ENCODE data around the gene VEZT. TPM values are rescaled to one million over a fixed set of nuclear protein-coding genes. Genes with fewer than 3 reads are reported as not detected.
A peak's percentile ranks its signal among the peaks of the same experiment; 100 is the strongest.

VEZT gene
- total and polyA plus RNA-seq, 2 donors (not counting 1 experiment from before 2014, with no cell fraction given): 76.6 to 123 TPM

DNA sequence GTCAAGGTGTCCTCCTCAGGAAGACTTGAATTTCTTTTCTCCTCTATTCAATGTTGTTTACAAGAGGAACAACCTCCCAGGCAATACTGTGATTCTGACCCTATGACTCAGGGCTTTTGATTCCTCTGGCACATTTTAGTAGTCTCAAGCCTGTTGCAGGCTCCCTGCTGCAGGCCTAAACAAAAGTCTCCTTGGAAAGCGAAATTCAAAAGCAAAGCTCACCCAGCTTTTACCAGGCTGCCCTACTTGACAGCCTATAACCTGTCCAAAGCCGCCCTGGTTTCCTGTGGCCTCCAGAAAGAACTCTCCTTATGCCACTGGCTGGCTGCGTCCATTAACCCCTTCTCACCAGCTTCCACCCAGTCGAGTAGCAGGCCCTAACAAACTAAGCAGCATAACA is 11.9 kb upstream of the VEZT start:
- Histone ChIP-seq H3K79me2 (ENCODE audit: control insufficient read depth, insufficient read depth, low read length) (no peaks in the 10 kb centered on the region), H3K4me1 (ENCODE audit: control insufficient read depth, extremely low read depth, insufficient read depth, low read length) (peaks cover 22% of the 10 kb centered on the region), H2AFZ (ENCODE audit: low read length) (peak overlapping the region; percentile 68)

DNA sequence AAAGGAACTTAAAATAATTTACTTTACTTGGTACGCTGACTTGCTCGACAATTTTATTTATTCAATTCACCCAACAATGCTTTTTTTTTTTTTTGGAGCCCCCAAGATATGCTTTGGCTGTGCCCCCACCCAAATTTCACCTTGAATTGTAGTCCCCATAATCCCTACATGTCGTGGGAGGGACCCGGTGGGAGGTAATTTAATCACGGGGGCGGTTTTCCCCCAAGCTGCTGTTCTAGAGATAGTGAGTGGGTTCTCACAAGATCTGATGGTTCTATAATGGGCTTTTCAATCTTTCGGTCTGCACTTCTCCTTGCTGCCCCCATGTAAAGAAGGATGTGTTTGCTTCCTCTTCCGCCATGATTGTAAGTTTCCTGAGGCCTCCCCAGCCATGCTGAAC is 10.7 kb upstream of the VEZT start:
- Histone ChIP-seq H2AFZ (ENCODE audit: low read length) (no peak overlapping the region), H4K20me1 (ENCODE audit: control insufficient read depth, extremely low read depth, insufficient read depth, low read length) (no peaks in the 10 kb centered on the region), H3K4me3 (replicated peaks in 1 of 4; ENCODE audit: control extremely low read depth in 1 of 4, insufficient read depth in 1 of 4, low read depth in 3 of 4, low read length in 4 of 4) (no peak overlapping the region), H3K9ac (ENCODE audit: insufficient read depth, low read length) (no peak overlapping the region), H3K27me3 (ENCODE audit: control insufficient read depth, insufficient read depth, low read length) (no peaks in the 10 kb centered on the region), H3K4me1 (ENCODE audit: control insufficient read depth, extremely low read depth, insufficient read depth, low read length) (peaks cover 20% of the 10 kb centered on the region), H3K27ac (ENCODE audit: insufficient read depth, low read length) (no peak overlapping the region), H3K36me3 (ENCODE audit: control insufficient read depth, insufficient read depth, low read length) (no peaks in the 10 kb centered on the region), H3K9me3 (ENCODE audit: control insufficient read depth, insufficient read depth, low read depth, low read length) (no peaks in the 10 kb centered on the region), H3K79me2 (ENCODE audit: control insufficient read depth, insufficient read depth, low read length) (no peaks in the 10 kb centered on the region), H3K4me2 (ENCODE audit: extremely low read depth, insufficient read depth, low read length) (no peak overlapping the region)
- no peak for DNase-seq (ENCODE audit: low read depth in 2 of 2)
- TF ChIP-seq, protein P1, sequence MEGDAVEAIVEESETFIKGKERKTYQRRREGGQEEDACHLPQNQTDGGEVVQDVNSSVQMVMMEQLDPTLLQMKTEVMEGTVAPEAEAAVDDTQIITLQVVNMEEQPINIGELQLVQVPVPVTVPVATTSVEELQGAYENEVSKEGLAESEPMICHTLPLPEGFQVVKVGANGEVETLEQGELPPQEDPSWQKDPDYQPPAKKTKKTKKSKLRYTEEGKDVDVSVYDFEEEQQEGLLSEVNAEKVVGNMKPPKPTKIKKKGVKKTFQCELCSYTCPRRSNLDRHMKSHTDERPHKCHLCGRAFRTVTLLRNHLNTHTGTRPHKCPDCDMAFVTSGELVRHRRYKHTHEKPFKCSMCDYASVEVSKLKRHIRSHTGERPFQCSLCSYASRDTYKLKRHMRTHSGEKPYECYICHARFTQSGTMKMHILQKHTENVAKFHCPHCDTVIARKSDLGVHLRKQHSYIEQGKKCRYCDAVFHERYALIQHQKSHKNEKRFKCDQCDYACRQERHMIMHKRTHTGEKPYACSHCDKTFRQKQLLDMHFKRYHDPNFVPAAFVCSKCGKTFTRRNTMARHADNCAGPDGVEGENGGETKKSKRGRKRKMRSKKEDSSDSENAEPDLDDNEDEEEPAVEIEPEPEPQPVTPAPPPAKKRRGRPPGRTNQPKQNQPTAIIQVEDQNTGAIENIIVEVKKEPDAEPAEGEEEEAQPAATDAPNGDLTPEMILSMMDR (conservative IDR thresholded peaks at IDR 0.05 in 1 of 2, IDR thresholded peaks at IDR 0.05 in 1 of 2; ENCODE audit: low read depth in 1 of 2, low read length in 2 of 2): no peak
- TF ChIP-seq EZH2 (IDR thresholded peaks at IDR 0.05; ENCODE audit: low read length, missing control alignments): no peak

More for the DNA sequence above, 11.9 kb upstream of the VEZT start:
- DNase-seq (ENCODE audit: low read depth in 2 of 2): peak; percentile 87 to 89
- Histone ChIP-seq H3K4me3 (replicated peaks in 1 of 4; ENCODE audit: control extremely low read depth in 1 of 4, insufficient read depth in 1 of 4, low read depth in 3 of 4, low read length in 4 of 4) (no peak overlapping the region), H4K20me1 (ENCODE audit: control insufficient read depth, extremely low read depth, insufficient read depth, low read length) (no peaks in the 10 kb centered on the region), H3K27ac (ENCODE audit: insufficient read depth, low read length) (peak overlapping the region; percentile 57), H3K9me3 (ENCODE audit: control insufficient read depth, insufficient read depth, low read depth, low read length) (no peaks in the 10 kb centered on the region), H3K36me3 (ENCODE audit: control insufficient read depth, insufficient read depth, low read length) (no peaks in the 10 kb centered on the region), H3K9ac (ENCODE audit: insufficient read depth, low read length) (no peak overlapping the region), H3K27me3 (ENCODE audit: control insufficient read depth, insufficient read depth, low read length) (no peaks in the 10 kb centered on the region), H3K4me2 (ENCODE audit: extremely low read depth, insufficient read depth, low read length) (peak overlapping the region; percentile 49)
- TF ChIP-seq EZH2 (IDR thresholded peaks at IDR 0.05; ENCODE audit: low read length, missing control alignments): no peak
- TF ChIP-seq, protein P1 (conservative IDR thresholded peaks at IDR 0.05 in 1 of 2, IDR thresholded peaks at IDR 0.05 in 1 of 2; ENCODE audit: low read depth in 1 of 2, low read length in 2 of 2): no peak

DNA sequence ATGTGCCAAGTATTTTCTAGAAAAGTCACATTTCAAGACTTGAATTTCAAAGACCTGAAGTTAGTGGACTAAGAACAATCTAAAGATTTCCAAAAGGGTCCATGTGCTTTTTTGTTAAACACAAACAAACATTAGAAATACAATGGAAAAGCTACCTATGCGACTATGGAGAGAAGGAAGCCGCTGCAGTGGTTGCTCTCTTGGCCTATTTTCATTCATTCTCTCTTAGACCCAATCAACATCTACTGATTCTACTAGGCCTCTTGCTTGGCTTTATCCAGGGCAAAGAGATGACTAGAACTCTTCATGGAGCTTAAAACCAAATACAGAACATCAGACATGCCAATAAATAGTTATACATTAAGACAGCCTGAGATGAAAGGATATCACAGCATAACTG is 10.2 kb upstream of the VEZT start:
- no peak overlapping the region for H3K27ac ChIP-seq (ENCODE audit: insufficient read depth, low read length)
- no peak overlapping the region for H2AFZ ChIP-seq (ENCODE audit: low read length)
- peaks cover 20% of the 10 kb centered on the region for H3K4me1 ChIP-seq (ENCODE audit: control insufficient read depth, extremely low read depth, insufficient read depth, low read length)
- H4K20me1 ChIP-seq (ENCODE audit: control insufficient read depth, extremely low read depth, insufficient read depth, low read length): no peaks in the 10 kb centered on the region
- no peaks in the 10 kb centered on the region for H3K79me2 ChIP-seq (ENCODE audit: control insufficient read depth, insufficient read depth, low read length)
- no peaks in the 10 kb centered on the region for H3K36me3 ChIP-seq (ENCODE audit: control insufficient read depth, insufficient read depth, low read length)
- DNase-seq (ENCODE audit: low read depth in 2 of 2): no peak
- H3K27me3 ChIP-seq (ENCODE audit: control insufficient read depth, insufficient read depth, low read length): no peaks in the 10 kb centered on the region
- H3K4me2 ChIP-seq (ENCODE audit: extremely low read depth, insufficient read depth, low read length): no peak overlapping the region
- no peak overlapping the region for H3K9ac ChIP-seq (ENCODE audit: insufficient read depth, low read length)
- no peaks in the 10 kb centered on the region for H3K9me3 ChIP-seq (ENCODE audit: control insufficient read depth, insufficient read depth, low read depth, low read length)
- TF ChIP-seq, protein P1 (conservative IDR thresholded peaks at IDR 0.05 in 1 of 2, IDR thresholded peaks at IDR 0.05 in 1 of 2; ENCODE audit: low read depth in 1 of 2, low read length in 2 of 2): no peak
- TF ChIP-seq EZH2 (IDR thresholded peaks at IDR 0.05; ENCODE audit: low read length, missing control alignments): no peak
- H3K4me3 ChIP-seq (replicated peaks in 1 of 4; ENCODE audit: control extremely low read depth in 1 of 4, insufficient read depth in 1 of 4, low read depth in 3 of 4, low read length in 4 of 4): no peak overlapping the region
